HG02678 (cell line): ENCODE results near the gene CEP72.
"Not testable (repeated sequence)": the region's sequence is repeated elsewhere in the genome, so short reads cannot be mapped to it uniquely, and the experiment has no call there.

Experiments
- ATAC-seq: cut with Tn5 transposase; IDR thresholded peaks from one replicate; pipeline ENCODE4 v1.9.1; 2021; ENCODE audit warnings: mild to moderate bottlenecking, moderate library complexity; ENCODE audit not compliant: unreplicated experiment

The CEP72 gene

DNA sequence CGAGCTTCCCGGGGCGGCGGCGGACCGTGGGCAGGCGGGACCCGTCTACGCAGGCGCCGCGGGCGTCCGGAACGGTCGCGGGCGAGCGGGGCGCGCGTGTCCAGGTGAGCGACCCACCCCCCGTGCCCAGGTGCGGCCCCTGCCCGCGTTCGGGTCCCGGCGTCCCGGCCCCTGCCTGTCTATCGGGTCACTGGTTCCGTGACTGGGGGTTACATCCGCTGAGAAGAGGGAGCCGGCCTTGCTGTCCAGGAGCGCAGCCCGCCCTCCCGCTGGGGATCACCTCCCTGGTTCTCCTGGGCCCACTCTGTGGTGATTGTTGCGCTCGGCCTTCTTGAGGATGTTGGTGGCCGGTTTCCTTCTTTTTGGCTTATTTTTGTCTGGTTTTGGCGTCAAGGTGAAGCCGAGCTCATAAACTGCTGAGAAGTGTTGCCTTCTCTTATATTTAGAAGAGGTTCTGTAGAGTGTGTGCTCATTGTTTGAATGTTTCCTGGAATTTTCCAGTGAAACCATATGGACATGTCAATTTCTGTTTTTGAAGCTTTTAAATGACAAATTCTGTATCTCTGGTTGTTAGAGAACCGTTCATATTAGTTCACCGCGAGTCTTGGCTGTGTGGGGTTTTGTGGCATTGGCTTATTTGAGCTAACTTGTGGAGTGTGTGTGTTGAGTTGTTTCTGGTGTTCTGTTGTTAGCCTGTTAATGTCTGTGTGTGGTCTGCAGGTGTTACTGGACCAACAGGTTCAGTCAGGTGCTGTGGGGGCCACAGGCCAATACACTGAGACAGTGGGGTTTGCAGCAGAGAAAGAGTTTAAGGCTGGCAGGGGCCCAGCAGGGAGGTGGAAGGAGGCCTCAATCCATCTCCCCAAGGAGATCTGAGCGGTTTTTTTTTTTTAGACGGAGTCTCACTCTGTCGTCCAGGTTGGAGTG is 621 bp downstream of the CEP72 start:
- ATAC-seq = peak; percentile 32

DNA sequence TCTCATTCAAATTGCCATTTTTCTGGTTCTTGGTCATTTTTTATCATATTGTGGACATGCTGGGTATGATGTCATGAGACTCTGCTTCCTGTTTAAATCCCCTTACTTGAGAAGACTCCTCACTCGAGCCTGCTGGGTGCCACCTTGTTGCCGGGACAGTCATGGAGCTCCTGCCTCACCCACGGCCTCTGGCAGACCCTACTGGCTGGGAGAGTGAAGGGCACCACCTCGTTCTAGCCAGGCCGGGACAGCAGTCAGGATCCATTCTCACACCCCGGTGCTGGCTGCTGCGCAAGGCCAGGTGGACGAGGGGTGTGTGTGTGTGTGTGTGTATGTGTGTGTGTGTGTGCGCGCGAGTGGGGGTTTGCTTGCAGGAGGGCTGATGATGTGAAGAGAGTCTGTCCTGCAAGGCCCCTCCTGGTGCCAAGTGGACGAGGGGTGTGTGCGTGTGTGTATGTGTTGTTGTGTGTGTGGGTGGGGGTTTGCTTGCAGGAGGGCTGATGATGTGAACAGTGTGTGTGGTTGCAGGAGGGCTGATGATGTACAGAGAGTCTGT is 4.4 kb downstream of the CEP72 start:
- no peak for ATAC-seq

DNA sequence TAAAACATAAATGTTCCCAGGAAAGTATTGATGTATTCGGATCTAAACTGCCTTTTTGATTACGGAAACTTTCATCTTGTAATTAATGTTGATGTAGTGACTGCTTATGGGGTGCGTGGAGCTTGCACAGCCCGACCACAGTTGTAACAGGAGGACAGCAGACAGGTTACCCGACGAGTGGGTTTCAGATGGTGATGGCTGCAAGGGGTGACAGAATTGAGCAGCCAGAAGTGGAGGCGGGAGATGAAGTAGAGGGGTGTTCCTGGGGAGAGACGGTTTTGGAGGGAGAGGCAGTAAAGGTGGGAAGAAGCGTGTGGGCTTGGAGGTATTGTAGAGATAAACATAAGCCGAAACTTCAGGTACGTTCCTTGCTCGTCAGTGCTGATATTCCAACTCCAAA is 5.8 kb downstream of the CEP72 start:
- no peak for ATAC-seq

DNA sequence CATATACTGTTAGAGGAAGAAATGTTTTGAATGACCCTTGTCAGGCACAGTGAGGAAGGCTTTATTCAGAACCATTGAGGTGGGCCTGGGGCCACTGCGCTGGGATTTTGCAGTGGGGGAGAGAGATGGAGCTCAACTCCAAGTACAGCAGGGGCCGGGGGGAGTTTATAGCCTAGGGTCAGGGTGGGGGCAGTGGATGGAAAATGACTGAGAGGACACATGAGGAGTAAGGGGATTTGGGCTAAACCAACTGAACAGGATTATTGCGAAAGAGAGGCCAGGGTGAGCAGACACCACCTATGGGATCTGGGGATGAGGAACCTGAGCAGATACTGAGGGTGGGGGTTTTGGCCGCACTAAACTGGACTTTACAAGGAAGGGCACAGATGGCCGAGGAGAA is 6.3 kb downstream of the CEP72 start:
- ATAC-seq = no peak

DNA sequence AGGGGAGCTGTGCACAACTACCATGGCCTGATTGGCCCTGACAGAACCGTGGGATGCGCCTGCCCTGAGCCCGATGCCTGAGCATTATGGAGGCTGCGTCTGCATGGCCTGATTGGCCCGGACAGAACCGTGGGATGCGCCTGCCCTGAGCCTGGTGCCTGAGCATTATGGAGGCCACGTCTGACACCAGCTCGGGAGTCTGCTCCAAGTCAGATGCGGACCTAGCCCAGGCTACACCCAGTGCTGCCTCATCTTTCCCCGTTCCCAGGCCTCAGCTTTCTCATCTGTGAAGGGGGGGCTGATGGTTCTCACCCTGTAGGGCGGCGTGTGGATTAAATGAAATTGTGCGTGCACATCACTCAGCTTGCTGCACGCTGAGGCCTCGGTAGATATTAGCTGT is 7.3 kb downstream of the CEP72 start:
- no peak for ATAC-seq

DNA sequence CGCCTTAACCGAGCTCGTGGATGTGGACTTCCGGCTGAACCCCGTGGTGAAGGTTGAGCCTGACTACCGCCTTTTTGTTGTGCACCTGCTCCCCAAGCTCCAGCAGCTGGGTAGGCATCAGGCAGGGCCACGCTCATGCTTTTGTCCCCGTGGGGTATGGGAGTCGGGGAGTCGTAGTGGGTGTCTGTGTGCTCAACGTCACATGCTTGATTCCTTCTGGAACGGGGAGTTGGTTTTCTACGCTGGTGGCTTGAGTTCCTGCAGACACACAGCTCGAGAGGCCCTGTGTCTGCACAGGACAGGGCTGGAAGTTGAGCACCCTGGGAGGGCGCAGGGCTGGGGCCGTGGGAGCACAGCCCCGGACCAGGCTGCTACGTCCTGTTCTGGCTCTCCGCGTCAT is 8.0 kb downstream of the CEP72 start:
- no peak for ATAC-seq

DNA sequence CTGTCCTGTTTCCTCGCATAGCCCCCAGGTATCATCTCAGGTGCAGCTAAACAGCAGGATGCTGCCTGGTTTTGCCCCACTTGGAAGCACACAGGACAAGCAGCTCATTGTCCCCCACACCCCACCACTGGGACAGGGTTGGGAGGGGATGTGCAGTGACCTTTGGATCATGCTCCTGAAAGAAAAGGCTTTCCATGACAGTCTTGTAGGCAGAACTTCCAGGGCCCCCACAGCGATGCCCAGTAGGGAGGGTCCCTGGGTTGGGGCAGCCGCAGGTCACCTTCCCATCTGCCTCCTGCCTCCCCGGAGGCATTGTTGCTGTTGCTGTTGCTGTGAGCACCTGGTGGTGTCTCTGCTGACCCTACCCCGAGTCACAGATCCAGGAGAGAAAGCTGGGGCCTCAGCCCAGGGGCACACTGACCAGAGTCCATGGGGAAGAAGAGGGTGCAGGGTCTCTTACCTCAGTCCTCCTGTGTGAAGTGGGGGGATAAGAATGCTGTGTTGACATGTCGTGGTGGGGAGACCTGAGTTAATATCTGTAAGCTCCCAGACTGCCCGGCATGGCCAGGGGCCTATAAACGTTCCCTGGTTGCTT is 8.5 kb downstream of the CEP72 start:
- ATAC-seq = no peak

DNA sequence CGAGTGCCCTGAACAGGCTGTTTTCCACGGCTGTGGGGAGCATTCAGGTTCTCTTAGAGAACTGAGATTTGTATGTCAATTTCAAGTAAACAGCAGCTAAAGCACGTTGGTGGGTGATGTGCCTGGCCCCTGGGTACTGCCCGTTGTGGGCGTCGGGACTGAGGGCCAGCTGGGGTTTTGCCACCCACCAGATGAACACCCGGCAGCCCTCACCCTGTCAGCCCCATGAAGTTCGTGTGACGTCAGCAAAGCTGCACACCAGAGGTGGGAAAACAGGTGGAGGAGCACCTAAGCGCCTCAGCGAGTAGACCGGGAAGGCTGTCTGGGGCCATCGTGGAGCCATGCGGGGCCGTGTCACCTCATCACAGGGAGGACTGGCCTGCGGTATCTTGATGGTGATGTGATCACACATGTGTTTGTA is 9.2 kb downstream of the CEP72 start:
- ATAC-seq = no peak

DNA sequence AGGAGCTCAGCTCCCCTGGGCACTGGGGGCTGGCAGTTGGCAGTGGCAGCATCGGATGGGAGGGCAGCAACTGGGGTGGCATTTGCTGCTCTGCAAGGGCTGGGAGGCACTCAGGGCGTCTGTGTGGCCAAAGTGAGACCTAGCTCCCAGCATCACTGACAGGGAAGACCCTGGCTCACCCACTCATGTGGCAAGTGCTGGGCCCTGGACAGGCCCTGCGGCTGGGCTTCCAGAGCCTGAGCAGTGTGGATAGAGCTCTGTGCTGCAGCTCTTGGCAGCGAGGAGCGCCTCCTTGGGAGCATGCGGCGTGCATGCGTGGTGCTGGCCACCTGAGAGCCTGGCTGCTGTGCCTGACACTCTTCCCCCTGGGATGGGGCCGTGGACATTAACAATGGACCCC is 10.2 kb downstream of the CEP72 start:
- no peak for ATAC-seq

DNA sequence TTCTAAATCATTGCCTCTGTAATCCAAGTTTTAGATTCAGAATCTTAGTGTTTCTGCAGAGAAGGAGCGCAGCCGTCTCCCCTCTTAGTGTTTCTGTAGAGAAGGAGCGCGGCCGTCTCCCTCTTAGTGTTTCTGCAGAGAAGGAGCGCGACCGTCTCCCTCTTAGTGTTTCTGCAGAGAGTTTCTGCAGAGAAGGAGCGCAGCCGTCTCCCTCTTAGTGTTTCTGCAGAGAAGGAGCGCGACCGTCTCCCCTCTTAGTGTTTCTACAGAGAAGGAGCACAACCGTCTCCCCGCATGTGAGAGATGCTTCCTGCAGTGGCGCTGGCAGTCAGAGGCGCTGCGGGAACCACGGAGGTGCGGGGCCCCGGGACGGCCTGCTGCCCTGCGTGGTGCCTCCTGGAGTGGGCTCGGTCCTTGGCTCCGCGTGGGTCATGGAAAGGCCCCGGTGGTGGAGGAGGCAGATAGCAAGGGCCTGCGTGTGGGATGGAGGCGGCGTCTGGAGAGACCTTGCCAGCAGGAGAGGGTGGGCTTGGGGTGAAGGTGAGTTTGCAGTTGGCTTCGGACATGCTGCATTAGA is 10.9 kb downstream of the CEP72 start:
- no peak for ATAC-seq

DNA sequence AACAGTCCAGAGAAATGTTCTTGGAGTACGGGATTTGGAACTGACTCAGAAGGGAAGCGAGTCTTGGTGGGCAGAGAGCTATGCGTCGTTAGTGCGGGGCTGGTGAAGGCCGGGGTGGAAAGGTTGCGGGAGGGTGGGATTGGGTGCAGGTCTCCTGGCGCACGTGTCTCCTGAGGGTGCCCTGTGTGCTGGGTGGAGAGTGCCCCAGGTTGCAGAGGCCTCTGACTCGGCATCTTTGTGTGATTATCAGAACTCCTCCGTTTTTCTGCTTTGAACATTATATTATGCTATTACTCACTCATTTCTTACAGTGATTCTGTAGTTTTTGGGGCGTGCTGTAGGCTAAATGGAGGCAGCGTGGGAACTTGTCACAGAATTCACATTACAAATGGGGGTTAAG is 11.4 kb downstream of the CEP72 start:
- no peak for ATAC-seq

DNA sequence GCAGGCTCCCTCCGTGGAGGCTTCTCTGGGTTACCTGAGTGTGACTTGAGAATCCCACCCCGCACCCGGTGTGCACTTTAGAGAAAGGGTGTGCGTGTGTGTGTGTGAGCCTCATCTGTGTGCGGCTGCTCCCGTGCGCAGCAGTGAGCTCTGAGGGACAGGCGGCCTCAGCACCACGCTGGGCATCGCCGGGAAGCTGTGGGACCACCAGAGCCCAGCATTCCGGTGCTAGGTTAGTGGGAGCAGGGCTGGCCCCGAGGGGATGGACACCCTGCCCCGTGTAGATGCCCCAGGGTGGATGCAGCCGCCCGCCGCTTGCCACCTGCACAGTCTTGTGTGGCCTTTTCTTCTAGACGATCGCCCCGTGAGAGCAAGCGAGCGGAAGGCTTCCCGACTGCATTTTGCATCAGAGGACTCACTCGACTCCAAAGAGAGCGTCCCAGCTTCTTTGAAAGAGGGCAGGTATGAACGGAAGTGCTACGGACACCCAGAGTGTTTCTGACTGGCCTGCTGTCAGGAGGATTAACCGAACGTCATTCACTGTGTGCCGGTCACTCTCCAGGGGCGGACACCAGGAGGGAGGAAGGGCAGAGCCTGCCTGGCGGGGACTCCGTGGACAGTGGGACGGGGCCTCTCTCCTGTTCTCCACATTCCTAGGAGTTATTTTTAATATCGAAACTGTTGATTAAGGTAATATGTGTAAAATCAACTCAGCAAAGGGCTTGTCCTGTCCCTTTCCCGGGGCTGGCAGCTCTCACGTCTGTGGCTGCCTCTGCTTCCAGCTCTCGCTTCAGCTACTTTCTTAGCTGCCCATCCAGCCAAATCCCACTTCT is 12.2 kb downstream of the CEP72 start:
- ATAC-seq = no peak

DNA sequence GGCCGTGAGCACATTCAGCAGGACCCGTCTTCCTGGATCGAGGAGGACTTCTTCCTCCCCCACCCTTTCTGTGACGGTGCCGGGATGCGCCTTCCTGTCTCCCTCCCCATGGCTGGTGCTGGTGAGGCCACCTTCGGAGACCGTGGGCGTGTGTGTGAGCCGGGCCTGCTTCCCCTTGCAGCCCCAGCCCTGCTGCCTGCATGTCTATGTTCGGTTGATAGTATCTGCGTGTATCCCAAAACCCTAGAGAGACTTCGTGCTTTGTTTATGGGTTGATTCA is 12.8 kb downstream of the CEP72 start:
- no peak for ATAC-seq

DNA sequence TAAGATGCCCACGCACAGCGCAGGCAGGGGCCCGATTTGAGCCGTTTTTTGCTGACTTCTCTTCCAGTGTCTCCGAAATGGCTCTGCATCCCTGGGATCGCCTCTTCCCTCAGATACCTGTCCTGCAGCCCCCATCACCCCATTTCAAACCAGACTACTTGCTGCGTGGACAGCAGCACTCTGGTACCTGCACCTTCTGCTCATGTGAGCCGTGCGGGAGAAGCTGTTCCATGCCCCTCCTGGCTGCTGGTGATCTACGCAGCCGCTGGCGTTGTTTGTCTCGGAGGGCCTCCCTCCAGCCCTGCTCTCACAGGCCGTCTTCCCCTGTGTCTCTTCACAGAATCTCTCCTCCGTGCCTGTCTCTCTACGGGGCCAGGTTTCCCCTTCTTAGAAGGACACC is 13.4 kb downstream of the CEP72 start:
- no peak for ATAC-seq

DNA sequence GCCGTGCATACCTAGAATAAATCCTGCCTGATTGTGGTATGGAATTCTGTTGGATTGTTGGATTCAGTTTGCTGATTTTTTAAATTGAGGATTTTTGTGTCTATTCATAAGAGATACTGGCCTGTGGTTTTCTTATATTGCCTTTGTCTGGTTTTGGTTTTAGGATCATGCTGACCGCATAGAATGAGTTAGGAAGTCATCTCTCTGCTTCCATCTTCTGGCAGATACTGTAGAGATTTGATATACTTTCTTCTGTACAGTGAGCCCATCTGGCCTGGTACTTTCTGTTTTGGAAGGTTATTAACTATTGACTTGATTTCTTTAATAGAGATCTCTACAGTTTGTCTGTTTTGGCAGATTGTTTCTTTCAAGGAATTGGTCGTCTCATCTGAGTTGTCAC is 14.7 kb downstream of the CEP72 start:
- ATAC-seq = no peak

DNA sequence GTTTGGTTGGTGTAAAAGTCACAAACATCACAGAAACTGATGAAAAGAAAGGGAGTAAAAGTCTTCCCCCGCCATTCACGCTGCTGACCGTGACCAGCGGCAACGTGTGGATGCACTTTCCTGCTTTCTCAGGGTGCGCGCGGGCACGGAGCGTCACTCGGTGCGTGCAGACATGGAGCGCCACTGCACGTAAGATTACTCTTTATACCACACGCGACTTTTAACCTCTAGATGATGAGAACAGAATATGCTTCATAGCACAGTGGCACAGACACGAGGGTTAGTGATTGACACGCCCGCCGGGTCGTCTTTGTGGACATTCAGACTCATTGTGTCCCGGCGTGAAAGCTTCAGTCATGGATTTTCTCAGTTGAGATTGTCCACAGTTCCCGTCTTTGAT is 15.7 kb downstream of the CEP72 start:
- no peak for ATAC-seq

DNA sequence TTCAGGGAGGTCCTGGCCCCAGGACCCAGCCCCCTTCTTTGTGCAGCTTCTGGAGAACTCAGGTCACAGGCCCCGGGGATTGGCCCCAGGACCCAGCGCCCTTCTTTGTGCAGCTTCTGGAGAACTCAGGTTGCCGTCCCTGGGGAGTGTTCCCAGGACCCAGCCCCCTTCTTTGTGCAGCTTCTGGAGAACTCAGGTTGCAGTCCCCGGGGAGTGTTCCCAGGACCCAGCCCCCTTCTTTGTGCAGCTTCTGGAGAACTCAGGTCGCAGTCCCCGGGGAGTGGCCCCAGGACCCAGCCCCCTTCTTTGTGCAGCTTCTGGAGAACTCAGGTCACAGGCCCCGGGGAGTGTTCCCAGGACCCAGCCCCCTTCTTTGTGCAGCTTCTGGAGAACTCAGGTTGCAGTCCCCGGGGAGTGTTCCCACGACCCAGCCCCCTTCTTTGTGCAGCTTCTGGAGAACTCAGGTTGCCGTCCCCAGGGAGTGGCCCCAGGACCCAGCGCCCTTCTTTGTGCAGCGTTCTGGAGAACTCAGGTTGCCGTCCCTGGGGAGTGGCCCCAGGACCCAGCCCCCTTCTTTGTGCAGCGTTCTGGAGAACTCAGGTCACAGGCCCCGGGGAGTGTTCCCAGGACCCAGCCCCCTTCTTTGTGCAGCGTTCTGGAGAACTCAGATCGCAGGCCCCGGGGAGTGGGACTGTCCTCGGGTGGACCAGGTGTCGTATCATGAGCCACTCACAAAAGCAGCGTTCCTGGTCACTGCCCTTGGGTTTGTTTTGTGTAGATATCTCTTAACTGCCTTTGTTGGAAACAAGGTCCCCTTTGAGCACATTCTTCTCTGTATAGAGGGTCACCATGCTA is 16.4 kb downstream of the CEP72 start:
- not testable (repeated sequence) for ATAC-seq

DNA sequence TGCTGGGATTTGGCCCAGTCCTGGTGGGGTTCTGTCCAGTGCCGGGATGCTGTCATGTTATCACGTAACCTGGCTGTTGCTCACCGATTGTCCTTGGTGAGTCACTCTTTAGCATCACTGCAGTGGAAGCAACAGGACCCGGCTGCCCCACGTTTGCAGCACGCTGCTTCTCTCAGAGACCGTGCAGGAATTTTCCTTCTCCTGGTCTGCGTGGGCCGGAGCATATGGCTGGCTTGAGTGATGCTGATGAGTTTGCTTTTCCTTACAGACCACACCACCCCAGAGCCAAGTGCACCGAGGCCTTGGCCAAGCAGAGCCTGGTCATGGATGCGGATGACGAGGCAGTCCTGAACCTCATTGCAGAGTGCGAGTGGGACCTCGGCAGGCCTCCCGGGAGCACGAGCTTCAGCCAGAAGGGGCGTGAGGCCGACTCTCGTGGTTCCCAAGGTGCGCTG is 21.4 kb downstream of the CEP72 start:
- no peak for ATAC-seq

DNA sequence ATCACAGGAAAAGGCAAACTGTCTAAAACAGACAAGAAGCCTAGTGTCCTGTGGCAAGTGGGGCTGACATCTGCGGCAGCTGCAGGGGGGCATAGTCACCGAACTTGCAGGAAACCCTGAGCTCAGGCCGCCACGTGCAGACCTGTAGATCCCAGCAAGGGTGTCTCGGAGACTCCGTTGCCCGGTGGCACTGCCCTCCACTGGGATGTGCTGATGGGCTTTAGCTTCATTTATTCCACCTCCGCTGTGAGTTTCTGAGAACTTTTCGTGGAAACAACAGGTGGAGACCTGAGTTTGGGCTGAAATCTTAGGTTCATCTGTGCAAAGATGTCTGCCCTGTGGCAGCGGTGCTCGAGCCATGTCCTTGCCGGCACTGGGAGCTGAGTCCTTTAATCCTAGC is 22.1 kb downstream of the CEP72 start:
- ATAC-seq = no peak
